Measurements from ENCODE around the gene VWA8.

The VWA8 gene

DNA sequence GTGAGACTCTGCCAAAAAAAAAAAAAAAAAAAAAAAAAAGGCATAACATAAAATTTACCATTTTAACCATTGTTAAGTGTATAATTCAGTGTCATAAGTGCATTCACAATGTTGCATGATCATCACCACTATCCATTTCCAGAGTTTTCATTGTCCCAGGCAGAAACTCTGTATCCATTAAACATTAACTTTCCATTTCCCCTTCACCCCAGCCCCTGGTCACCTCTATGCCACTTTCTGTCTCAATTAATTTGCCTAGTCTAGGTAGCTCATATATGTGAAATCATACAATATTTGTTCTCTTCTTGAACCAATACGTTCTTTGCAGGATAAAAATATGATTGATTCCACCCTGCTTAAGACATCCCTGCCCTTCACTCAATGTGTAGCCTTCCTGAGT is 31.0 kb upstream of the VWA8 start:
- Histone ChIP-seq H3K79me2 (ENCODE audit: control insufficient read depth, low read length) (no peaks in the 10 kb centered on the region), H3K27ac (ENCODE audit: low read depth, low read length) (no peak overlapping the region), H3K27me3 (ENCODE audit: control insufficient read depth, low read length) (no peaks in the 10 kb centered on the region), H3K4me3 (ENCODE audit: low read length) (no peak overlapping the region), H3K9me3 (ENCODE audit: control insufficient read depth, insufficient read depth, low read length) (no peaks in the 10 kb centered on the region), H4K20me1 (ENCODE audit: control insufficient read depth, insufficient read depth, low read depth, low read length) (no peaks in the 10 kb centered on the region), H3K36me3 (ENCODE audit: control insufficient read depth, low read length) (no peaks in the 10 kb centered on the region), H3F3A (ENCODE audit: control insufficient read depth, insufficient read depth) (no peaks in the 10 kb centered on the region), H3K4me2 (ENCODE audit: low read length) (no peak overlapping the region), H3K4me1 (ENCODE audit: control insufficient read depth, low read length) (no peaks in the 10 kb centered on the region), H3K9me2 (replicated peaks; ENCODE audit: control insufficient read depth, low read length) (no peaks in the 10 kb centered on the region)
- TF ChIP-seq, protein P1, sequence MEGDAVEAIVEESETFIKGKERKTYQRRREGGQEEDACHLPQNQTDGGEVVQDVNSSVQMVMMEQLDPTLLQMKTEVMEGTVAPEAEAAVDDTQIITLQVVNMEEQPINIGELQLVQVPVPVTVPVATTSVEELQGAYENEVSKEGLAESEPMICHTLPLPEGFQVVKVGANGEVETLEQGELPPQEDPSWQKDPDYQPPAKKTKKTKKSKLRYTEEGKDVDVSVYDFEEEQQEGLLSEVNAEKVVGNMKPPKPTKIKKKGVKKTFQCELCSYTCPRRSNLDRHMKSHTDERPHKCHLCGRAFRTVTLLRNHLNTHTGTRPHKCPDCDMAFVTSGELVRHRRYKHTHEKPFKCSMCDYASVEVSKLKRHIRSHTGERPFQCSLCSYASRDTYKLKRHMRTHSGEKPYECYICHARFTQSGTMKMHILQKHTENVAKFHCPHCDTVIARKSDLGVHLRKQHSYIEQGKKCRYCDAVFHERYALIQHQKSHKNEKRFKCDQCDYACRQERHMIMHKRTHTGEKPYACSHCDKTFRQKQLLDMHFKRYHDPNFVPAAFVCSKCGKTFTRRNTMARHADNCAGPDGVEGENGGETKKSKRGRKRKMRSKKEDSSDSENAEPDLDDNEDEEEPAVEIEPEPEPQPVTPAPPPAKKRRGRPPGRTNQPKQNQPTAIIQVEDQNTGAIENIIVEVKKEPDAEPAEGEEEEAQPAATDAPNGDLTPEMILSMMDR (IDR thresholded peaks at IDR 0.05; ENCODE audit: low read depth, low read length, poor library complexity, severe bottlenecking) = no peak
- no peak for TF ChIP-seq EZH2phosphoT487 (IDR thresholded peaks at IDR 0.05; ENCODE audit: borderline replicate concordance, low read length)

DNA sequence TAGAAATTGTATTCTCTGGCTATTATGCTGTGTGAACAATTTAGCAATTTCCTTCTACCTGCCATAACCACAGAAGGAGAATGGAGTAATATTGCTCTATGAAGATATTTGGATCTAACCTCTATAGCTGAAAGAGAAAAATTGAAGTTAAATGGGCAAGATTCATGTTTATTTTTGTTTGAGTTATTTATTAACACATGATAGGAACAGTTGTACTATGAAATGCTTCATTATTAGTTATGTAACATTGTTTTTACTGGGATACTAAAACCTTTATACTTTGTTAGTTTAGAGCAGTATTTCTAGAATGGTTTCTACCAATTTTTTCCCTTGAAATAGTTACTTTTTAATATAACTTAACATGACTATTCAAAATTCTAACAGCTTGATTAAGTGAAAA is 27.3 kb upstream of the VWA8 start:
- Histone ChIP-seq H3K9me3 (ENCODE audit: control insufficient read depth, insufficient read depth, low read length) (no peaks in the 10 kb centered on the region), H3K4me3 (ENCODE audit: low read length) (no peak overlapping the region), H4K20me1 (ENCODE audit: control insufficient read depth, insufficient read depth, low read depth, low read length) (no peaks in the 10 kb centered on the region), H3F3A (ENCODE audit: control insufficient read depth, insufficient read depth) (no peaks in the 10 kb centered on the region), H3K4me1 (ENCODE audit: control insufficient read depth, low read length) (no peaks in the 10 kb centered on the region), H3K27ac (ENCODE audit: low read depth, low read length) (no peak overlapping the region), H3K36me3 (ENCODE audit: control insufficient read depth, low read length) (no peaks in the 10 kb centered on the region), H3K27me3 (ENCODE audit: control insufficient read depth, low read length) (no peaks in the 10 kb centered on the region), H3K4me2 (ENCODE audit: low read length) (no peak overlapping the region), H3K9me2 (replicated peaks; ENCODE audit: control insufficient read depth, low read length) (no peaks in the 10 kb centered on the region), H3K79me2 (ENCODE audit: control insufficient read depth, low read length) (no peaks in the 10 kb centered on the region)
- TF ChIP-seq, protein P1 (IDR thresholded peaks at IDR 0.05; ENCODE audit: low read depth, low read length, poor library complexity, severe bottlenecking) = no peak
- no peak for TF ChIP-seq EZH2phosphoT487 (IDR thresholded peaks at IDR 0.05; ENCODE audit: borderline replicate concordance, low read length)

GRCh38 chr13:41985788-41986508 is 25.0 kb upstream of the VWA8 start:
- no peaks in the 10 kb centered on the region for H3K27me3 ChIP-seq (ENCODE audit: control insufficient read depth, low read length)
- H3F3A ChIP-seq (ENCODE audit: control insufficient read depth, insufficient read depth) = no peaks in the 10 kb centered on the region
- TF ChIP-seq, protein P1 (IDR thresholded peaks at IDR 0.05; ENCODE audit: low read depth, low read length, poor library complexity, severe bottlenecking) = no peak
- no peak for TF ChIP-seq EZH2phosphoT487 (IDR thresholded peaks at IDR 0.05; ENCODE audit: borderline replicate concordance, low read length)
- no peaks in the 10 kb centered on the region for H3K9me2 ChIP-seq (replicated peaks; ENCODE audit: control insufficient read depth, low read length)
- no peak overlapping the region for H3K4me3 ChIP-seq (ENCODE audit: low read length)
- H3K36me3 ChIP-seq (ENCODE audit: control insufficient read depth, low read length) = no peaks in the 10 kb centered on the region
- no peaks in the 10 kb centered on the region for H4K20me1 ChIP-seq (ENCODE audit: control insufficient read depth, insufficient read depth, low read depth, low read length)
- H3K4me1 ChIP-seq (ENCODE audit: control insufficient read depth, low read length) = no peaks in the 10 kb centered on the region
- H3K9me3 ChIP-seq (ENCODE audit: control insufficient read depth, insufficient read depth, low read length) = no peaks in the 10 kb centered on the region
- no peaks in the 10 kb centered on the region for H3K79me2 ChIP-seq (ENCODE audit: control insufficient read depth, low read length)
- no peak overlapping the region for H3K4me2 ChIP-seq (ENCODE audit: low read length)
- H3K27ac ChIP-seq (ENCODE audit: low read depth, low read length) = no peak overlapping the region
